ENCODE results near the gene RHBDD1. TPM values are rescaled to one million over a fixed set of nuclear protein-coding genes. Genes with fewer than 3 reads are reported as not detected.

RHBDD1 gene, protein sequence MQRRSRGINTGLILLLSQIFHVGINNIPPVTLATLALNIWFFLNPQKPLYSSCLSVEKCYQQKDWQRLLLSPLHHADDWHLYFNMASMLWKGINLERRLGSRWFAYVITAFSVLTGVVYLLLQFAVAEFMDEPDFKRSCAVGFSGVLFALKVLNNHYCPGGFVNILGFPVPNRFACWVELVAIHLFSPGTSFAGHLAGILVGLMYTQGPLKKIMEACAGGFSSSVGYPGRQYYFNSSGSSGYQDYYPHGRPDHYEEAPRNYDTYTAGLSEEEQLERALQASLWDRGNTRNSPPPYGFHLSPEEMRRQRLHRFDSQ
- 10 to 100 TPM; 34.7 to 38.0 TPM for total RNA-seq

DNA sequence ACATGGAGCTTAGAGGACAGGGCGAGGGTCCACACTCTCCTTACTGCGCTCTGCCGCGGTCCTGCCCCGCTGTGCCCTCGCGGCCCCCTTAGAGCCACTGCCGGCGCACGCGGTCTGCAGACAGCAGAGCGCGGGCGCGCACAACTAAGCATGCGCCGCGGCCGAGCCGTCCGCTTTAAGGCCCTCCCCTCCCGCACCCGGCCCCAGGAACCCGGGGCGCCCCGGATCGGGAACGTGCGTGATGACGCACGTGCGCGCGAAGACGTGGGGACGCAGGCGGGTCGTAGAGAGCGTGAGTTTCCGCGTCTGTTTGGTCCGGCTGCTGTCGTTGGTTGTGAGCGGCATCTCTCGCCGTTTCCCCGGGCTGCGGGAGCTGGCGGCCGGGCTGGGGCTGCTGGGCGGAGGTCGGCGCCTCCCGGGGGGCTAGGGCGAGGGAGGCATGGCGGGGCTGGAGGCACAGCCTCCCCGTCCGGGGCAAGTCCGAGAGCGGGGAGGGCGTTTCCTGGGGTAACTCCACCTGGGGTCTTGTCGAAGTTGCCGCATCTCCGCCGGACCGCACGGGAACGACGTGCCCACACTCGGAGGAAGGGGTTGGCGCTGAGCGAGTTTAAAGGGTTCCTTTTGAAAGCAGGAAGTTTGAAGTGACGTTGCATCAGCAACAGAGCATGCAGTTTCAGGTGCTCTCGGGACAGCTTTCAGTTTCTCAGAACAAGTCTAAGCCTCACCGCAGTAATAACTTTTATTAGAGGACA is at the start of gene RHBDD1:
TSS of gene RHBDD1 (plus strand) at position 259 of the 752 bp plus-strand sequence. CDS start 28,640 bp downstream, outside the sequence.

DNA sequence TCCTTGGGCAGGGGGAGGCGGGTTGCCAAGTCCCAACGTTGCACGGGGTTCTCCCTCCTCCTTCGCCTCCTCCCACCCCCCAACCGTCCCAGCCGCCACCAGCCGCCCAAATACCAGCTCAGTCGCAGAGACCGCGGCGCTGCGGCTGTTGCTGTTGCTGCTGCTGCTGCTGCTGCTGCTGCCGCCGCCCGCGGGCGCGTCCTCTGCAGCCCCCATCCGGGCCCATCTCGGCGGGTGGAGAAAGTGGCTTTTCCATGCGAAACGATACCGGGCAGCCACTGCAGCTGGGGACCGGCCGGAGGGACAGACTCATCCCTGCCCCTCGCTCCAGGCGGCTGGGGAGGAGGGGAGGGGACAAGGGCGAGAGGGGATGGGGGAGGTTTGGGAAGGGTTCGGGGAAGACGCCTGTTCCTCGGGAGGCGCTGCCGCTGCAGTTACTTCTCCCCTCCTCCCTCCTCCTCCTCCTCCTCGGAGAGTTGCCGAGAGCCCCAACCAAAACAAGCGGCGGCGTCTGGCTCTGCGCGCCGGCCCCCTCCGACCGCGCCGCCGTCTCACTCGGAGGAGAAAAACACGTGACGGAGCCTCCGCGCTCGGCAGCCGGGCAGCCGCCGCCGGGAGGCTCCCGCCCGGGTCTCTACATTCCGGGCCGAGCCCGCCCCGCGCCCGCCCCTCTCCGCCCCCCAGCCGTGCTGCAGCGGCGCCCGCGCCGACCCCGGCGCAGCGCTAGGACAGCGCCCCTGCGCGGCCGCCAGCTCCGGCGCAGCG is 36.5 kb upstream of the RHBDD1 start, which contains the start of gene IRS1:
TSS of gene IRS1 (minus strand) at position 610 of the 765 bp plus-strand sequence. CDS start 1,082 bp downstream, outside the sequence.

Other genes with a start within 250 kb of the RHBDD1 start
- 10 to 100 TPM in 1 of 2 experiments, 1 to 10 TPM in 1; 9.6 to 10.5 TPM for gene IRS1, start 36.2 kb upstream of the RHBDD1 start, total RNA-seq

Data from activated naive CD4-positive, alpha-beta T cell treated with anti-CD3 and anti-CD28 coated beads, Interleukin-2, amount 10 ng/mL, durations not matched to agents 5 hours and 36 hours (primary cell).